Mammary epithelial cell (primary cell): ENCODE data around the gene LRRC28.

Experiments used
- CTCF ChIP-seq, 2 donors: IDR thresholded peaks in 1 of 2; conservative IDR thresholded peaks in 1 of 2; 2 replicates each; pipeline ENCODE4 v1.5.1; 2011 to 2012; ENCODE audit warnings: inconsistent platforms in 2 of 2, low read length in 2 of 2, mild to moderate bottlenecking in 2 of 2, control low read depth in 1 of 2, low read depth in 1 of 2; ENCODE audit not compliant: insufficient read depth in 1 of 2; ENCODE audit errors: extremely low read depth in 1 of 2
- EZH2 ChIP-seq: IDR thresholded peaks from 2 replicates; pipeline ENCODE4 v1.6.1; 2012; ENCODE audit warnings: low read length, inconsistent platforms, borderline replicate concordance

DNA sequence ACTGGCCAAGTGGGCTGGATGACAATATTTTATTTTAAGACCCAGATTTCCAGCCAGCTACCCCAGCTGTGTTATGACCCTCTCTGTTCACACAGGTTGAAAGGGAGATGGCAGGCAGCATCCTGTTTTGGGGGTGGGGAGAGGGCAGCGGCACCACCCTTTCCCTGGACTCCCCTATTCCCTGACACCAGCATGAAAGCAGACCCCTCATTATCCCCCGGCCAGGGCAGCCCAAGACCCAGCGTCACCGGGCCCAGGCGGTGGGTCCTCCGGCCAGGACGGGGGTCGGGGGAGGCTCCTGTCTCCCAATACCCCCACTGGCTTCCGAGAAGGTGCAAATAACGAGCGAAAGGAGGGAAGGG is 186.9 kb downstream of the LRRC28 start:
- TF ChIP-seq EZH2: no peak
- no peak for TF ChIP-seq CTCF (conservative IDR thresholded peaks at IDR 0.05 in 1 of 2, IDR thresholded peaks at IDR 0.05 in 1 of 2; ENCODE audit: extremely low read depth in 1 of 2, insufficient read depth in 1 of 2, low read depth in 1 of 2, low read length in 2 of 2)
